Measurements from ENCODE around the gene CD300LF.

Gene CD300LF

DNA sequence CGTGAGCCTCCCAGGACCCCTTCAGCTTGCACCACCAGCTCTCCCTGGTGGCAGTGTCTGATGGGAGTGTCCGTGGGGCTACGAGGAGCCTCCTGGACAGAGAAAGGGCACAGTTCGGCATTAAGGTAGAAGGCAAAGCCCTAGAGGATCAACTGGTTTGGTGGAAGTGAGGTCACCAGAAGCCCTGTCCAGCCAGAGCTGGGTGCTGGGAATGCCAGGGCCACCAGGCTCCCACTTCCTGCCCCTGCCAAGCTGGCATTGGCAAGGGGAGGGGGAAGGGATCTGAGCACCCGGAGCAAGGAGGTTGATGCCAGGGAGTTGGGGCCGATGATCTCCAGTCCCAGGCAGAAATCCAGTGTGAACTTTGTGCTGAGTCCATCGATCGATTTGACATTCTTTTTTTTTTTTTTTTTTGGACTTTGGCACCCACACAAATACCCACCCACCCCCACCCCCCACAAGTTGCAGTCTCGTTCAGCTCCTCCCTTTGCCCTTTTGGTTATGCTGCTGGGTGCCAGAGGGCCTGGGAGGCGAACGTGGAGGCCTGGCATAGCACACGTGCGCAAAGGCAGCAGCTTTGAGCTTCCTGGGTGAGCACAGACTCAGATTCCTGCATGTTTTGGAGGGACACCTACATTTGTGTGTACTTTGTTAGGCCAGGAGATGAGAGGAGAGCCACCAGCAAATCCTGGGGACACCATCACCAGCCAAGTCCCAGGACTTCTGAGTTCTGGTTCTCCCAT, 37.8 kb upstream of the CD300LF start:
- peak overlapping the region; percentile 96 for H3K4me3 ChIP-seq (ENCODE audit: insufficient read length, low read depth)
- peaks cover 8% of the 10 kb centered on the region for H3K36me3 ChIP-seq (ENCODE audit: insufficient read depth, insufficient read length, low read length)
- no peak for DNase-seq (ENCODE audit: low read depth, low spot score)
- peaks cover 46% of the 10 kb centered on the region for H3K4me1 ChIP-seq (ENCODE audit: insufficient read depth, insufficient read length)
- H3K27me3 ChIP-seq (ENCODE audit: insufficient read depth, insufficient read length), result no peaks in the 10 kb centered on the region
- no peaks in the 10 kb centered on the region for H3K9me3 ChIP-seq (ENCODE audit: insufficient read depth, low read length)
- TF ChIP-seq ZNF274 (IDR thresholded peaks at IDR 0.05; ENCODE audit: low read depth, low read length), result no peak
- TF ChIP-seq YY1 (IDR thresholded peaks at IDR 0.05; ENCODE audit: insufficient read depth, insufficient read length), result no peak
- no peak for TF ChIP-seq SUZ12 (IDR thresholded peaks at IDR 0.05; ENCODE audit: extremely low read depth, insufficient read depth, insufficient read length)
- H3K9ac ChIP-seq (ENCODE audit: insufficient read length, low read depth), result peak overlapping the region; percentile 96

DNA sequence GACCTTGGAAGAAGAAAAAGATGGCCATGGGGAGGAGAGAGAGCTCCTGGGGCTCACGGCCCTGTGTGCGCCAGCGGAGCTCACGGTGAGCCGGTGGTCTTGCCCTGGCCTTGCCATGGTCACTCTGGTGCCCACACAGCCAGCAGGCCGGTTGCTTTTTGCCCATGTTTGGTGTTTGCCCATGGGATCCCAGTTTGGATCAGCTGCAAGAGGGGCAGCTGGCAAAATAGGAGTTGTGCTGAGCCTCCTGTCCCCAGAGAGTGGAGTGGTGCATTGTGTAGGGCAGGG, 37.3 kb upstream of the CD300LF start:
- H3K9me3 ChIP-seq (ENCODE audit: insufficient read depth, low read length), result no peaks in the 10 kb centered on the region
- DNase-seq (ENCODE audit: low read depth, low spot score), result no peak
- H3K9ac ChIP-seq (ENCODE audit: insufficient read length, low read depth), result peak overlapping the region; percentile 96
- no peaks in the 10 kb centered on the region for H3K27me3 ChIP-seq (ENCODE audit: insufficient read depth, insufficient read length)
- peaks cover 8% of the 10 kb centered on the region for H3K36me3 ChIP-seq (ENCODE audit: insufficient read depth, insufficient read length, low read length)
- peaks cover 49% of the 10 kb centered on the region for H3K4me1 ChIP-seq (ENCODE audit: insufficient read depth, insufficient read length)
- TF ChIP-seq ZNF274 (IDR thresholded peaks at IDR 0.05; ENCODE audit: low read depth, low read length) (no peak), YY1 (IDR thresholded peaks at IDR 0.05; ENCODE audit: insufficient read depth, insufficient read length) (no peak), SUZ12 (IDR thresholded peaks at IDR 0.05; ENCODE audit: extremely low read depth, insufficient read depth, insufficient read length) (no peak)
- peak overlapping the region; percentile 96 for H3K4me3 ChIP-seq (ENCODE audit: insufficient read length, low read depth)

DNA sequence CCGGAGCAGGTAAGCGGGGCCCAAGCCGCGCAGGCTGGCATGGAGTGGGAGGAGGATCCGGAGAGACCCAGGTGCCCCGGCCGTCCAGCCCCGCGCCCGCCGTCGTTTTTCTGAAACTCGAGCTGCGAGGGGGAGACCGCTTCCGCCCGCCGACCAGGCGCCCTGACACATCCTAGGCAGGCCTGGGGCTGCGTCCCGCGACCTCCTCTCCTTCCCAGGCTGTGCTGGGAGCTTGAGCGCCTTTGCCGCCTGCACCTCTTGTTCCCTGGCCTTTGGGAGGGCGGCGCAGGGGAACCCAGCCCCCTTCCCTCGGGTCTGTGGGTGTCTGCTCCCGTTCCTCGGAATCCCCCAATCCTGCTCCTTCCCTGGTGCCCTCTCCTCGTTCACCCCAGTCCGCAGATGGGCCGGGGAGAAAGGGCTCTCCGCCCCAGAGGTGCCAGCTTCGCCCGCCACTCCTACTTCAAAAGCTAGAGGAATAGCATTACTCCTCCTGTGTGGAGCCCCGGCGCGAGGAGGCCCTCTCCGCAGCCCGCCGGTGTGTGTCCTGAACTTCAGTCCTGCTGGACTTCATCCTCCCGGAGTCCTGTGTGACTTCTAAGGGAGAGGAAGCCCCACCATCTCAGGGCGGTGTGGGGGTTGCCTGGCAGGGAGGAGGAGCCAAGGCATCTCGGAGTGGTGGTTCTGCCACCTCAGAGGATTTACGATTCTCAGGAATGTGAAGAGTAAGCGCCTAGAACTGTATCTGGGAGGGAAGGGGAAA, 36.7 kb upstream of the CD300LF start:
- no peaks in the 10 kb centered on the region for H3K9me3 ChIP-seq (ENCODE audit: insufficient read depth, low read length)
- peak overlapping the region; percentile 96 for H3K4me3 ChIP-seq (ENCODE audit: insufficient read length, low read depth)
- H3K4me1 ChIP-seq (ENCODE audit: insufficient read depth, insufficient read length), result peaks cover 51% of the 10 kb centered on the region
- no peaks in the 10 kb centered on the region for H3K27me3 ChIP-seq (ENCODE audit: insufficient read depth, insufficient read length)
- H3K36me3 ChIP-seq (ENCODE audit: insufficient read depth, insufficient read length, low read length), result peaks cover 8% of the 10 kb centered on the region
- TF ChIP-seq SUZ12 (IDR thresholded peaks at IDR 0.05; ENCODE audit: extremely low read depth, insufficient read depth, insufficient read length), result no peak
- peak overlapping the region; percentile 96 for H3K9ac ChIP-seq (ENCODE audit: insufficient read length, low read depth)
- no peak for DNase-seq (ENCODE audit: low read depth, low spot score)

DNA sequence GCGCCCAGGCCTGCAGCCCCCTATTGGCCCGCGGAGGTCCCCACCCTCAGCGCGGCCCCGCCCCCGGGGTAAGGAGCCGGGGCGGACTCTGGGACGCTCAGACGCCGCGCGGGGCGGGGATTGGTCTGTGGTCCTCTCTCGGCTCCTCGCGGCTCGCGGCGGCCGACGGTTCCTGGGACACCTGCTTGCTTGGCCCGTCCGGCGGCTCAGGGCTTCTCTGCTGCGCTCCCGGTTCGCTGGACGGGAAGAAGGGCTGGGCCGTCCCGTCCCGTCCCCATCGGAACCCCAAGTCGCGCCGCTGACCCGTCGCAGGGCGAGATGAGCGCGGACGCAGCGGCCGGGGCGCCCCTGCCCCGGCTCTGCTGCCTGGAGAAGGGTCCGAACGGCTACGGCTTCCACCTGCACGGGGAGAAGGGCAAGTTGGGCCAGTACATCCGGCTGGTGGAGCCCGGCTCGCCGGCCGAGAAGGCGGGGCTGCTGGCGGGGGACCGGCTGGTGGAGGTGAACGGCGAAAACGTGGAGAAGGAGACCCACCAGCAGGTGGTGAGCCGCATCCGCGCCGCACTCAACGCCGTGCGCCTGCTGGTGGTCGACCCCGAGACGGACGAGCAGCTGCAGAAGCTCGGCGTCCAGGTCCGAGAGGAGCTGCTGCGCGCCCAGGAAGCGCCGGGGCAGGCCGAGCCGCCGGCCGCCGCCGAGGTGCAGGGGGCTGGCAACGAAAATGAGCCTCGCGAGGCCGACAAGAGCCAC, 36.0 kb upstream of the CD300LF start, which contains the start of gene NHERF1:
NHERF1 (plus strand) TSS at position 100 of the 750 bp plus-strand sequence; CDS start at position 319, 219 bp downstream.
- peak; percentile 74 for DNase-seq (ENCODE audit: low read depth, low spot score)
- Histone ChIP-seq H3K4me3 (ENCODE audit: insufficient read length, low read depth) (peak within 1 kb of the TSS; percentile 96), H3K4me1 (ENCODE audit: insufficient read depth, insufficient read length) (peaks cover 51% of the 10 kb centered on the region), H3K9ac (ENCODE audit: insufficient read length, low read depth) (peak within 1 kb of the TSS; percentile 96), H3K27me3 (ENCODE audit: insufficient read depth, insufficient read length) (no peaks in the 10 kb centered on the region), H3K9me3 (ENCODE audit: insufficient read depth, low read length) (no peaks in the 10 kb centered on the region), H3K36me3 (ENCODE audit: insufficient read depth, insufficient read length, low read length) (peaks cover 8% of the 10 kb centered on the region)
- no peak for TF ChIP-seq ZNF274 (IDR thresholded peaks at IDR 0.05; ENCODE audit: low read depth, low read length)
- TF ChIP-seq YY1 (IDR thresholded peaks at IDR 0.05; ENCODE audit: insufficient read depth, insufficient read length), result no peak
- no peak for TF ChIP-seq SUZ12 (IDR thresholded peaks at IDR 0.05; ENCODE audit: extremely low read depth, insufficient read depth, insufficient read length)

DNA sequence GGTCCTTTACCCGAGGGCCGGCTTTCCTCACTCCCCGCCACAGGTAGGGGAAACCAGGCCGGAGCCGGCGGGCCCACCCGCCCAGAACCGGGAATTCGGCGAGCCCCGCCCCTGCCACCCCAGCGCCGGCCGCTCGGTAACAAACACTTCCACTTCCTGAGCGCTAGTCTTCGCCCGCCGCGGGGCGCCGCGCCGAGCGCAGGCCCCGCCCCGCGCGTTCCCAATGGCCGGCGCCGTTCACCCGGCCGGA, 35.5 kb upstream of the CD300LF start:
- Histone ChIP-seq H3K4me3 (ENCODE audit: insufficient read length, low read depth) (no peak overlapping the region), H3K27me3 (ENCODE audit: insufficient read depth, insufficient read length) (no peaks in the 10 kb centered on the region), H3K4me1 (ENCODE audit: insufficient read depth, insufficient read length) (peaks cover 51% of the 10 kb centered on the region), H3K9me3 (ENCODE audit: insufficient read depth, low read length) (no peaks in the 10 kb centered on the region), H3K36me3 (ENCODE audit: insufficient read depth, insufficient read length, low read length) (peaks cover 8% of the 10 kb centered on the region), H3K9ac (ENCODE audit: insufficient read length, low read depth) (peak overlapping the region; percentile 39)
- no peak for TF ChIP-seq YY1 (IDR thresholded peaks at IDR 0.05; ENCODE audit: insufficient read depth, insufficient read length)
- TF ChIP-seq SUZ12 (IDR thresholded peaks at IDR 0.05; ENCODE audit: extremely low read depth, insufficient read depth, insufficient read length), result no peak
- no peak for TF ChIP-seq ZNF274 (IDR thresholded peaks at IDR 0.05; ENCODE audit: low read depth, low read length)
- no peak for DNase-seq (ENCODE audit: low read depth, low spot score)

DNA sequence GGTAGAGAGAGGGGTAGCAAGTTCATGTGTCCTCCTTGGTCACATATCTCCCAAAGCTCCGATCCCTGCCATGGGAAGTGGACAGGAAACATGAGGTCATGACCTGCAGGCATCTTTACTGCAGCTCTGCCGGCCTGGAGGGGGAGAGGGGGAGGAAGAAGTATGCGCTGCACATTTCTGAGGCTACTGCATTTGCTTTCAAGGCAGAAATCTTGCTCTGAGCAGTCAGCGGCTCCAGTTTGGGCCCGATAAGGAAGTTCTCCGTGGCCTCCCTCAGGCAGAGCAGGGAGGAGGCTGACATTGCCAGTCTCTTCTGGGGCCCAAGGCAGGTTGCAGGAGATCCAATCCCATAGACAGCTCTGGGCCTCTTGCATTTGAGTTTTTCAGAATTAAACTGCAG, 34.2 kb upstream of the CD300LF start:
- Histone ChIP-seq H3K9me3 (ENCODE audit: insufficient read depth, low read length) (no peaks in the 10 kb centered on the region), H3K27me3 (ENCODE audit: insufficient read depth, insufficient read length) (no peaks in the 10 kb centered on the region), H3K4me3 (ENCODE audit: insufficient read length, low read depth) (no peak overlapping the region), H3K9ac (ENCODE audit: insufficient read length, low read depth) (peak overlapping the region; percentile 46), H3K36me3 (ENCODE audit: insufficient read depth, insufficient read length, low read length) (peaks cover 4% of the 10 kb centered on the region), H3K4me1 (ENCODE audit: insufficient read depth, insufficient read length) (peaks cover 42% of the 10 kb centered on the region)
- no peak for DNase-seq (ENCODE audit: low read depth, low spot score)
- TF ChIP-seq YY1 (IDR thresholded peaks at IDR 0.05; ENCODE audit: insufficient read depth, insufficient read length) (no peak), SUZ12 (IDR thresholded peaks at IDR 0.05; ENCODE audit: extremely low read depth, insufficient read depth, insufficient read length) (no peak), ZNF274 (IDR thresholded peaks at IDR 0.05; ENCODE audit: low read depth, low read length) (no peak)

DNA sequence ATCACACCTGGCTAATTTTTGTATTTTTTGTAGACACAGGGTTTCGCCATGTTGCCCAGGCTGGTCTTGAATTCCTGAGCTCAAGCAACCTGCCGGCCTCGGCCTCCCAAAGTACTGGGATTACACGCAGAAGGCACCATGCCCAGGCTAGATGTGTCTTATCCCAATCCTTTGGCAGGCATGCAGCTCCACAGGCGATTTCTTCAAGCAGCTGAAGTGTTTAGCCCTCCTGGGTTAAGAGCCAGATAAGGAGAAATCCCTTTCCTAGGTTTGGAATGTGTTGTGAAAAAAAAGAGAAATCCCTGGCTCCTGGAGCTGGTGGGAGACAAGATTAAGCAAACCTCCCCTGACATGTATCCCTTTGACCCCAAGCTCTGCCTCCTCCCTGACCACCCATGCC, 33.7 kb upstream of the CD300LF start:
- no peaks in the 10 kb centered on the region for H3K9me3 ChIP-seq (ENCODE audit: insufficient read depth, low read length)
- H3K4me1 ChIP-seq (ENCODE audit: insufficient read depth, insufficient read length), result peaks cover 36% of the 10 kb centered on the region
- no peak overlapping the region for H3K4me3 ChIP-seq (ENCODE audit: insufficient read length, low read depth)
- no peak for TF ChIP-seq SUZ12 (IDR thresholded peaks at IDR 0.05; ENCODE audit: extremely low read depth, insufficient read depth, insufficient read length)
- TF ChIP-seq ZNF274 (IDR thresholded peaks at IDR 0.05; ENCODE audit: low read depth, low read length), result no peak
- TF ChIP-seq YY1 (IDR thresholded peaks at IDR 0.05; ENCODE audit: insufficient read depth, insufficient read length), result no peak
- DNase-seq (ENCODE audit: low read depth, low spot score), result no peak
- H3K9ac ChIP-seq (ENCODE audit: insufficient read length, low read depth), result no peak overlapping the region
- H3K36me3 ChIP-seq (ENCODE audit: insufficient read depth, insufficient read length, low read length), result peaks cover 4% of the 10 kb centered on the region
- H3K27me3 ChIP-seq (ENCODE audit: insufficient read depth, insufficient read length), result no peaks in the 10 kb centered on the region
